ENCODE measurements around the gene VSTM2L.

DNA sequence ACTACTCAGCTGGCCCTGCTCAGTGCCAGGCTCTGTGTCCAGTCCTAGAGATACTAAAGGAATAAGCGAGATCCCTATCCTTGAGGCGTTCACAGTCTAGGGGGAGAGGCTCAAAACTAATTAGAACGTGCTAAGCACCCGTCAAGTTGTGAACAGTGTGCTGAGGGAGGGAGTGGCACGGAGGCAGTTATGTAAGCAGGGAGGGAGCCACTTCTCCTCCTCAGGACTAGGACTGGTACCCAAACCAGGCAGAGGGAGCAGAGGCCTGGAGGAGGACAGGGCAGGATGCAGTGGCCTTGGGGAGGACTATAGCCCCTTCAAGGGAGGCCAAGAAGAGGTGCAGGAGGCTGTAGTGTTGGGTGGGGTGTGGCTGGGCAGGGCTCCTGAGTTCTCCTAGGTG is 39.6 kb upstream of the VSTM2L start:
- TF ChIP-seq, protein P1, sequence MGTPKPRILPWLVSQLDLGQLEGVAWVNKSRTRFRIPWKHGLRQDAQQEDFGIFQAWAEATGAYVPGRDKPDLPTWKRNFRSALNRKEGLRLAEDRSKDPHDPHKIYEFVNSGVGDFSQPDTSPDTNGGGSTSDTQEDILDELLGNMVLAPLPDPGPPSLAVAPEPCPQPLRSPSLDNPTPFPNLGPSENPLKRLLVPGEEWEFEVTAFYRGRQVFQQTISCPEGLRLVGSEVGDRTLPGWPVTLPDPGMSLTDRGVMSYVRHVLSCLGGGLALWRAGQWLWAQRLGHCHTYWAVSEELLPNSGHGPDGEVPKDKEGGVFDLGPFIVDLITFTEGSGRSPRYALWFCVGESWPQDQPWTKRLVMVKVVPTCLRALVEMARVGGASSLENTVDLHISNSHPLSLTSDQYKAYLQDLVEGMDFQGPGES (IDR thresholded peaks at IDR 0.05; ENCODE audit: low read depth, low read length) = no peak
- TF ChIP-seq EZH2phosphoT487 (IDR thresholded peaks at IDR 0.05; ENCODE audit: borderline replicate concordance, low read depth) (no peak), SIN3A (IDR thresholded peaks at IDR 0.05; ENCODE audit: borderline replicate concordance, low read depth, low read length) (no peak), YY1 (IDR thresholded peaks at IDR 0.05; ENCODE audit: low read depth) (no peak), RFX5 (IDR thresholded peaks at IDR 0.05; ENCODE audit: low read length) (no peak)
- TF ChIP-seq, protein P2, sequence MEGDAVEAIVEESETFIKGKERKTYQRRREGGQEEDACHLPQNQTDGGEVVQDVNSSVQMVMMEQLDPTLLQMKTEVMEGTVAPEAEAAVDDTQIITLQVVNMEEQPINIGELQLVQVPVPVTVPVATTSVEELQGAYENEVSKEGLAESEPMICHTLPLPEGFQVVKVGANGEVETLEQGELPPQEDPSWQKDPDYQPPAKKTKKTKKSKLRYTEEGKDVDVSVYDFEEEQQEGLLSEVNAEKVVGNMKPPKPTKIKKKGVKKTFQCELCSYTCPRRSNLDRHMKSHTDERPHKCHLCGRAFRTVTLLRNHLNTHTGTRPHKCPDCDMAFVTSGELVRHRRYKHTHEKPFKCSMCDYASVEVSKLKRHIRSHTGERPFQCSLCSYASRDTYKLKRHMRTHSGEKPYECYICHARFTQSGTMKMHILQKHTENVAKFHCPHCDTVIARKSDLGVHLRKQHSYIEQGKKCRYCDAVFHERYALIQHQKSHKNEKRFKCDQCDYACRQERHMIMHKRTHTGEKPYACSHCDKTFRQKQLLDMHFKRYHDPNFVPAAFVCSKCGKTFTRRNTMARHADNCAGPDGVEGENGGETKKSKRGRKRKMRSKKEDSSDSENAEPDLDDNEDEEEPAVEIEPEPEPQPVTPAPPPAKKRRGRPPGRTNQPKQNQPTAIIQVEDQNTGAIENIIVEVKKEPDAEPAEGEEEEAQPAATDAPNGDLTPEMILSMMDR (IDR thresholded peaks at IDR 0.05) = no peak

Data from SK-N-SH (cell line).